C4-2B (cell line): ENCODE results near the gene MTURN.

Source experiments
- CTCF ChIP-seq: fragments of 450-650 bp; conservative IDR thresholded peaks from 2 replicates; pipeline ENCODE4 v1.5.1; 2017; ENCODE audit warnings: mild to moderate bottlenecking
- ZFX ChIP-seq: fragments of 450-650 bp; IDR thresholded peaks from 2 replicates; pipeline ENCODE4 v1.6.1; 2017

GRCh38 chr7:30193336-30193943 lies 58.7 kb downstream of the MTURN start:
- no peak for TF ChIP-seq CTCF
- no peak for TF ChIP-seq ZFX
